IPS-15b (cell line): ENCODE data around the gene METAP2.

Experiments used
- H3K27me3 ChIP-seq: one replicate; pipeline ENCODE4 v1.6.1; 2013; ENCODE audit warnings: low read length; ENCODE audit not compliant: control insufficient read depth, insufficient read depth
- H3K36me3 ChIP-seq: one replicate; pipeline ENCODE4 v1.6.1; 2013; ENCODE audit warnings: low read length; ENCODE audit not compliant: control insufficient read depth, insufficient read depth
- H3K4me1 ChIP-seq: one replicate; pipeline ENCODE4 v1.6.1; 2013; ENCODE audit warnings: mild to moderate bottlenecking, low read length; ENCODE audit not compliant: control insufficient read depth, insufficient read depth
- H3K4me3 ChIP-seq: one replicate; pipeline ENCODE4 v1.5.1; 2013; ENCODE audit warnings: low read depth, low read length
- H3K9ac ChIP-seq: one replicate; pipeline ENCODE4 v1.6.1; 2013; ENCODE audit warnings: low read depth, mild to moderate bottlenecking, low read length
- H3K9me3 ChIP-seq: one replicate; pipeline ENCODE4 v1.6.1; 2013; ENCODE audit warnings: mild to moderate bottlenecking, low read length; ENCODE audit not compliant: control insufficient read depth, insufficient read depth

The METAP2 gene

GRCh38 chr12:95553197-95553943 is 79.4 kb downstream of the METAP2 start:
- Histone ChIP-seq H3K9ac (no peak overlapping the region), H3K36me3 (no peaks in the 10 kb centered on the region), H3K9me3 (no peaks in the 10 kb centered on the region), H3K4me1 (peaks cover 10% of the 10 kb centered on the region), H3K27me3 (no peaks in the 10 kb centered on the region), H3K4me3 (no peak overlapping the region)

DNA sequence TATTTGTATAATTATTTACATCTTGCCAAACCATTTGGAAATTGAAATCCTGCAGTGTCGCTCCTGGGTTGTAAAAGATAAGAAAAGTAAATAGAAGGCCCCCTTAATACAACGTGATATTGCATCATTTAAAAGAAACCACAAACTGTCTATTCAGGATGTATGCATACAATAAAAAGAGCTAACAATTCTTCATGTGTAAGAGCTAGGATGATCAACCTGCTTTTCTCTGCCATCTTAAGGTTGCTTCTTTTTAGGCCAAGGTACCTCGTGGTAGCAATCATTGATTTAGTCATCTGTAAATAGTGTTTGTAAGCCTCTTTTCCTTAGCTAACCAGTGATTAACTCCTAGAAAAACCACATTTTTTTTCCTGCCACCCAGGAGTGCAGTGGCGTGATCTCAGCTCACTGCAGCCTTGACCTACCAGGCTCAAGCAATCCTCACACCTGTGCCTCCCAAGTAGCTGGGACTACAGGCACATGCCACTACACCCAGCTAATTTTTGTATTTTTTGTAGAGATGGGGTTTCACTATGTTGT is 80.7 kb downstream of the METAP2 start:
- Histone ChIP-seq H3K9ac (no peak overlapping the region), H3K4me3 (no peak overlapping the region), H3K27me3 (no peaks in the 10 kb centered on the region), H3K4me1 (peaks cover 10% of the 10 kb centered on the region), H3K9me3 (no peaks in the 10 kb centered on the region), H3K36me3 (no peaks in the 10 kb centered on the region)

- no peaks in the 10 kb centered on the region for H3K36me3 ChIP-seq
- no peaks in the 10 kb centered on the region for H3K9me3 ChIP-seq
- no peaks in the 10 kb centered on the region for H3K27me3 ChIP-seq
- peaks cover 3% of the 10 kb centered on the region for H3K4me1 ChIP-seq
- H3K9ac ChIP-seq, result no peak overlapping the region
- no peak overlapping the region for H3K4me3 ChIP-seq
These were observed 83.7 kb downstream of the METAP2 start for GRCh38 chr12:95557625-95558024.
